Measurements from ENCODE around the gene GKN1.
"Not testable (repeated sequence)": the region's sequence is repeated elsewhere in the genome, so short reads cannot be mapped to it uniquely, and the experiment has no call there.

Gene GKN1, protein sequence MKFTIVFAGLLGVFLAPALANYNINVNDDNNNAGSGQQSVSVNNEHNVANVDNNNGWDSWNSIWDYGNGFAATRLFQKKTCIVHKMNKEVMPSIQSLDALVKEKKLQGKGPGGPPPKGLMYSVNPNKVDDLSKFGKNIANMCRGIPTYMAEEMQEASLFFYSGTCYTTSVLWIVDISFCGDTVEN

DNA sequence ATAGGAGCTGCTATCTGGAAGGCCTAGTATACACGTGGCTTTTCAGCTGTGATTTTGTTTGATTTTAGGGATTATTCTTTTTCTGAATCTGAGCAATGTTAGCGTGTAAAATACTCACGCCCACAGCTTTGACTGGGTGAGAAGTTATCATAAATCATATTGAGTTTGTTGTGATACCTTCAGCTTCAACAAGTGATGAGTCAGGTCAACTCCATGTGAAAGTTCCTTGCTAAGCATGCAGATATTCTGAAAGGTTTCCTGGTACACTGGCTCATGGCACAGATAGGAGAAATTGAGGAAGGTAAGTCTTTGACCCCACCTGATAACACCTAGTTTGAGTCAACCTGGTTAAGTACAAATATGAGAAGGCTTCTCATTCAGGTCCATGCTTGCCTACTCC lies at the start of gene GKN1:
Gene GKN1 (plus strand): TSS at position 386 of the 400 bp plus-strand sequence. CDS start 42 bp downstream, outside the sequence.
- FAIRE-seq = no peak

DNA sequence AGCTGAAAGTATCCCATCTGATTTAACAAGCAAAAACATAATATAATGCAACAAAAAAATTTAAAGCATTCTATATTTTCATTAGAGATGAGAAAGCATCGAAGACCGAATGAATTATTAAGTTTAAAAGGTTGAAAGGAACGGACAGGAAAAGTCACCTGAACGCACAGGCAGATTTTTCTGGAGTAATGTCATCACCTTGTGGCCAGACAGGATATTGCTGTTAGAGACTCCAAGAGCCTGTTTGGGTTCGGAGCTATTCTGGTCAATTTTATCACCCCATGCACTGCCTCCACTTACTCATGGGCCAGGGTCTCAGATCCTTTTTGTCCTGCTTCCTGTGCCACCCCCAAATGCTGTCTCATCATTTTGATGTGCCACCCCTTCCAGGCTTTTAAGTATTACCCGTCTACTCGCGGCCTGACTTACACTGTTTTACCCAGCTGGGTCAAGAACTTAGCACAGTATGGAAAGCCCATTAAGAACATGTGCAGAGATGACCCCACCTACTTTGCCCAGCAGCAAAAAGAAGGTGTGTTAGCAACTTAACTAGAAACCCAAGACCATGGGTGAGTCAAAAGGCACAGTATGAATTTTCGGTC lies 49.0 kb upstream of the GKN1 start:
- FAIRE-seq = no peak

DNA sequence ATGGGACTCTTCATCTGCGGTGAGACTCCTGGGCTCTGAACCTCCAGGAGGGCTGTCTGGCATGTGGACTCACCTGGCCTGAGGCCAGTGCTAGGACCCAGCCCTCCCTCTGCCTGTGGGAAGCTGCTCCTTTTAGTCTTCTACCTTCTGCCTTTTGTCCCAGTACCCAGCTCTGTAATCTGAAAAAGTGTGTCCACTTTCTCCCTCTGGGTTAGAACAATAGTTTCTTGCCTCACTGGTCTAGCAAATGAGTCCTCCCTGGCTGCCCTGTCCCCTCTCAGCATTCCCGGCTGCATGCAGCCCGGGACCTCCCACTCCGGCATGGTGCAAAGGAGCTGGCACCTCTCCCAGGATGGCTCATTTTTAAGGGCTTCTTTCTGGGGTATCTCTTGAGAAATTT lies 47.6 kb upstream of the GKN1 start:
- FAIRE-seq = no peak

DNA sequence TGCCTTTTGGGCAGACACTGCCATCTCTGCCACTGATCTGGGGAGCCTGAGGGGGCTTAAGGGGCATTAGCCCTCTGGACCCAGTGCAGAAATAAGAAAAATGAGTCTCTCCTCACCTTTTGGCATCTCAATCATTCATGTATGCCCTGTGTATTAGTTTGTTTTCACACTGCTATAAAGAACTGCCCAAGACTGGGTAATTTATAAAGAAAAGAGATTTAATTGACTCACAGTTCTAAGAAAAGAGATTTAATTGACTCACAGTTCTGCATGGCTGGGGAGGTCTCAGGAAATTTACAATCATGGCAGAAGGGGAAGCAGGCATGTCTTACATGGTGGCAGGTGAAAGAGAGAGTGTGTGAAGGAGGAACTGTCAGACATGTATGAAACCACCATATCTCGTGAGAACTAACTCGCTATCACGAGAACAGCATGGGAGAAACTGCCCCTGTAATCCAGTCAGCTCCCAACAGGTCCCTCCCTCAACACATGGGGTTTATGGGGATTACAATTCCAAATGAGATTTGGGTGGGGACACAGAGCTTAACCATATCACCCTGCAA lies 43.2 kb upstream of the GKN1 start:
- FAIRE-seq = no peak

DNA sequence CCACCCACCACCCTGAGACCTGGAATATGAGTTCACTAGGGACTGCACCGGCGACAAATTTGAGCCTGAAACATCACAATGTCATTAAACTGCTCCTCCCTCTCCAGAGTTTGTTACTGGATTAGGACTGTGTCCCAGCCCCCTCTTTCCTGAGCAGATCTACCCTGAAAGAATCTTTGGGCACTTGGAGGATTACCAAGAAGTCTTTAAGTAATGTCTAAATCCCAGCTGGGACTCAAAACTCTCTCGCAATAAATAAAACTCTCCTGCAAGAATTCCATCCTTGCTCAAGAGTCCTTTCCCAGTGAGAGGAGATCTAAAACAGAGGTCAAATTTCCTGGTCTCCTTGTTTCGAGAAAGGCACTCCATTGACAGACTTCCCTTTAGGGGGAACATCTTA lies 42.6 kb upstream of the GKN1 start:
- FAIRE-seq = no peak

DNA sequence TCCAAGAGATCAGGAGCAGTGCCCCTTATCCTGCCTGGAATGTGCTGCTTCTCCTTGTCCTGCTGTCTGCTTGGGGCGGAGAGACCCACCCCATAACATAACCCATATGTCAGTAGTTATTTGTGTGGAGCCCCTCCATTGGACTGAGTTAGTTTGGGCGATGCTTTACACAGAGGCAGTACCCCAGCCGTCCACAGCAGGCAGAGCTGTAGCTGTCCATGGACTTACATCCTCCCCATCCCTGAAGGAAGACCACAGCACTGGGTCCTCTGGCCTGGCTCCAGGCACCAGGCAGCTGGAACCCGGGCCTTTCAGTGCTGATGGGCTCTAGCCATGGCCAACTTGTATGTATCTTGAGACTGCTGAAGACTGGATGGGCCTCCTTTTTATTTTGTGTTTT lies 42.0 kb upstream of the GKN1 start:
- no peak for FAIRE-seq

DNA sequence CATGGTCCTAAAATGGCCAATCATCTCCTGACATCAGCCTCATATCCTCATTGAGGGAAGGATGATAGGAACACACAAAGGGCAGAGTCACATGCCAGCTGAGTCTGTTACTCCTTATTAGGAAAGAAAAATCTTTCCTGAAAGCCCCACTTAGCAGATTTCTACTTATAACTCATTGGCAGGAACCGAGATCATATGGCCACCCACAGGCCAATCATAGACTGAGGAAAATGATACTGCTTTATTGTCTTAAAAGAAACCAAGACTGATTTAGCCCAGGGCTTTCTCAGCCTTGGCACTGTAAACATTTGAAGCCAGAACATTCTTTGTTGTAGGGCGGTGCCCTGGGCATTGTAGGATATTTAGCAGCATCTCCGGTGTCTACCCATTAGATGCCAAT lies 40.4 kb upstream of the GKN1 start:
- FAIRE-seq = no peak

DNA sequence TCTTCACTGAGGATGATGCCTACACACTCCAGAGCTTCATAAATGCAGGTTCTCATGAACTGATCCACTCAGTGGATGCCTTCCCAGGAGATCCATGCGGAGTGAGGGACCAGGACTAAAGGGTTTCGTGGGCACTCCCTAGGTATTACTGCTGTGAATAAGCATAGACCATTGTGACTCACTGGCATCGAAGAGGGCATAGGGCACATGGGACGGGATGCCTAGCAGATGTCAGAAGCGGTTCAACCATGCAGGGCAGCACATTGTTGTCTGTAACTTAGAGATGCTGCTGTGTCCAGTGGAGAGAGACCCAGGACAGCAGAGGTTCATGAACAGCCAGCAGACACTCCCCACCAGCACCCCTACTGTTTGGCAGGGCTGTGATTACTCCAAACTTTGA lies 39.0 kb upstream of the GKN1 start:
- FAIRE-seq = no peak

DNA sequence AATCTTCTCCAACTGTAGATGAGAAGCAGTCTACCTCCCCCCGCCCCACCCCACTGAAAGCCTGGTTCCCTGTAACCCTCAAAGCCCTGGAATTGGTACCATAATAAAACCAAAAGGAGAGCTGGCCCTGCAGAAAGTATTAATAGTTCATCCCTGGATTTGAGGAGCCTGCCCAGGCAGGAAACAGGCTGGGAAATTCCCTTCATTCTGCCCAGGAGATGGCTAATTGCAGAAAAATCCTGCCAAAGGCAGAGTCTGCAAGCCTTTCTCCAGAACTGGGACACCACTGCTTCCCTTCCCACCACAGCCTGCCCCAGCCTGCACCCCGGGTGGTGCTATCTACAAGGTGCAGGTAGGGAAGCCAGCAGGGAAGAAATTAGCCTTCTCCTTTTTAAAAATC lies 38.0 kb upstream of the GKN1 start:
- no peak for FAIRE-seq

DNA sequence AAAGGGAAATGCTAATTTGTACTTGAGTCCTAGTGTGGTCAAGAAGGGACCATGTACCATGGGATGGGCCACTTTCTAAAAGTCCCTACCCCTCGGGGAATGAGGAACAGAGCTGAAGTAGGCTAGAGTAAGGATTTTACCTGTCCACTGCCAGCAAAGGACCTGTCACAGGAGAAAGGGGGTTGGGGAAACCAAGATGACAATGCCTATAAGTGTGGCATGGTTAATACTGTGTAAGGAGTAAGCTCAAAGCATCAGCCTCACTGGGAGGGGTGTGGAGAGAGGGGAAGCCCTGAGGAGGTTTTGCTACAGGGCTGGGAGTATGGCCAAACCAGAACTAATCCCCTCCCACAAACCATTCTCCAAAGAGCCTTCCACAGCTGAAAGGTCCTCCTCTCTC lies 37.5 kb upstream of the GKN1 start:
- FAIRE-seq = no peak

DNA sequence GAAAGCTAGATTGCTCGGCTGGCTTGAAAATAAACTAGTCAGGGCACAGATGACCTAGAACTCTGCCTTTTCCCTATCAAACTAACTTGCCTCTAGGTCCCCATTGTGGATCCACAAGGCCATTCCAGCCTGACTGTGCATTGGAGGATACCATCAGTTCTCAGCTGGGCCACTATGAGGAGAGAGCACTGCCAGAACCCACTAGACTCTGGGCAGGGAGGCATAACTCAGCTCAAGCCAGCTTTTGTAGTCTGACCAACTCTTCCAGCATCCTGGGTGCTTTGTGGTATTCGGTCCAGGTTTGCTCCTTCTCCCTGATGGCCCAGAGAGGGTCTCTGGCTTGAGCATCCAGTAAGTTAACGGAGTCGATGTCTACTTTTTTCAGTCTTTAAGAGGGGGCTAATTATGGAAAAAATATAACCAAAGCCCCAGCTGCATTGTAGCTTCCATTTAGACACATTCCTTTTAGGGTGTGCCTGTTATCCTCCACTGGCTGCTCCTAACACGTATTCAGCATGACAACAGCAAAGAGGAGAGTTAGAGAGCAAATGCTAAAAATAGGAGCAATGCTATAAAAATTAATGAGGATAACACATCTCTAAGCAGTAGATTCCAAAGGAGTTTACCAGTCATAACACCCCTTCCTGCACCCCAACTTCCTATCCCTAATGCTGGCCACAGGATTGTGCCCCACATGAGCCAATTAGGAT lies 36.9 kb upstream of the GKN1 start:
- FAIRE-seq = no peak

DNA sequence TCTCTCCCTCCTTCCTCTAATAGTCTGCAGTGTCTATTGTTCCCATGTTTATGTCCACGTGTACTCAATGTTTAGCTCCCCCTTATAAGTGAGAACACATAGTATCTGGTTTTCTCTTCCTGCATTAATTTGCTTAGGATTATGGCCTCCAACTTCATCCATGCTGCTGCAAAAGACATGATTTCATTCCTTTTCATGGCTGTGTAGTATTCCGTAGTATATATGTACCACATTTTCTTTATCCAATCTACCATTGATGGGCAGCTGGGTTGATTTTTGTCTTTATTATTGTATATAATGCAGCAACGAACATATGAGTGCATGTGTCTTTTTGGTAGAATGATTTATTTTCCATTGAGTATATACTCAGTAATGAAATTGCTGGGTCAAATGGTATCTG lies 35.5 kb upstream of the GKN1 start:
- FAIRE-seq = no peak

DNA sequence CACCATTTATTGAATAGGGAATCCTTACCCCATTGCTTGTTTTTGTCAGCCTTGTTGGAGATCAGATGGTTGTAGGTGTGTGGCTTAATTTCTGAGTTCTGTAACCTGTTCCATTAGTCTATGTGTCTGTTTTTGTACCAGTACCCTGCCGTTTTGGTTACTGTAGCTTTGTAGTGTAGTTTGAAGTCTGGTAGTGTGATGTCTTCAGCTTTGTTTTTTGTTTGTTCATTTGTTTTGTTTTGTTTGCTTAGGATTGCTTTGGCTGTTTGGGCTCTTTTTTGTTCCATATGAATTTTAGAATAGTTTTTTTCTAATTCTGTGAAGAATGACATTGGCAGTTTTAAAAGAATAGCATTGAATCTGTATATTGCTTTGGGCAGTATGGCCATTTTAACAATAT lies 34.5 kb upstream of the GKN1 start:
- FAIRE-seq = no peak

DNA sequence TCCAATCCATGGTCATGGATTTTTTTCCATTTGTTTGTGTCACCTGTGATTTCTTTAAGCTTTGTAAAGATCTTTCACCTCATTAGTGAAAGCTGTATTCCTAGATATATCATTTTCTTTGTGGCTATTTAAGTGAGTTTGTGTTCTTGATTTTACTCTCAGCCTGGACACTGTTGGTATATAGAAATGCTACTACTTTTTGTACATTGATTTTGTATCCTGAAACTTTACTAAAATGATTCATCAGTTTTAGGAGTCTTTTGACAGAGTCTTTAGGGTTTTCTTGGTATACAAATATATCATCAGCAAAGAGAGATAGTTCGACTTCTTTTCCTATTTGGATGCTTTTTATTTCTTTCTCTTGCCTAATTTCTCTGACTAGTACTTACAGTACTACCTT lies 34.1 kb upstream of the GKN1 start:
- FAIRE-seq = no peak

DNA sequence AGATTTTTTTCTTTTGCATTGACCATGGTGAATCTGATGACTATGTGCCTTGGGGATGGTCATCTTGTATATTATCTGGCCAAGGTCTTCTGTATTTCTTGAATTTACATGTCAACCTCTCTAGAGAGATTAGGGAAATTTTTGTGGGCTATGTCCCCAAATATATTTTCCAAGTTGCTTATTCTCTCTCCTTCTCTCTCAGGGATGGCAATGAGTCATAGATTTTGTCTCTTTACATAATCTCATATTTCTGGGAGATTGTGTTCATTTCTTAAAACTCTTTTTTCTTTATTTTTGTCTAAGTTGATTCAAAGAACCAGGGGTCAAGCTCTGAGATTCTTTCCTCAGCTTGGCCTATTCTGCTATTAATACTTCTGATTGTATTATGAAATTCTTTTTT lies 31.6 kb upstream of the GKN1 start:
- no peak for FAIRE-seq

DNA sequence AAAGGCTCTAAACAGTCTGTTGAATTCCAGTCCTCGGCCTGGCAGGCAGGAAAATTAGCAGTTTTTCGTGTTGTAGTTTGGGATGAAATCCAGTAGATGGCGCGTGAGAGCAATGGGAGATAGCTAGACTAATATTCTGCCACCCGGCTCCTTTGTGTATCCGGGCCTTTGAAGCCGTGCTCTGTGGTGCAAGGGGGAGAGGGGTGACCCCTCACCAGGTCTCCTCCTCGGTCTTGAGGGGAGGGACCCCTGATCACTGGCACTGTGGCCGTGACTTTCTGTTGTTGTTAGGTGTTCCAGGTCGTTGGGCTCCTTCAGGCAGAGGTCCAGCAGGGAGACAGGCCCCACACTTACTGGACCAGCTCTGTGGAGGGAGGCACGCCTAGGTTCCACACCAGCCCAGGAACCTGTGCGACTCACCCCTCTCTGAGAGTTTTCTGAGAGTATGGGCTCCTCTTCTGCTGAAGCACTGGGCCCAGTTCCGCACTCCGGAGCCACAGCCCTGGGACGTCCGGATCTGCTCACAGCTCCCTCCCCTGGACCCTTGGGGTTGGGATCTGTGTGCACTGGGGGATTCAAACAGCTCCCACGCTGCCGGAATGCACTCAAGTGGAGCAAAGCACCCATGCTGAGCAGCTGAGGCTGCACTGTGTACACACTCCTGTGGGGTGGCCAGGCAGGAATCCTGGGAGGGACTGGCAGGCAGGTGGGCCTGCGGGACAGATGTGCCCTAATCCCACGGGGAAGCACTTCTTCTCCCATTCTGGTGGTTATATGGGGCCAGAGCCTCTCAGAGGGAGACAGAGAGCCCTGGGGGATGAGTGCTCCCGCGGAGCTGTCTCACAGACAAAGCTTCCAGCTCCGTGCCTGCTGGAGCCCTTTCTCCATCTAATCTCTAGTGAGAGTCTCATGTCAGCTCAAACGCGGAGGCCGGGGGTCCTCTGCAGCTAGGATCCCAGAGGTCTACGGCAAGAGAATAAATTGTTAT lies 30.6 kb upstream of the GKN1 start:
- FAIRE-seq = no peak

DNA sequence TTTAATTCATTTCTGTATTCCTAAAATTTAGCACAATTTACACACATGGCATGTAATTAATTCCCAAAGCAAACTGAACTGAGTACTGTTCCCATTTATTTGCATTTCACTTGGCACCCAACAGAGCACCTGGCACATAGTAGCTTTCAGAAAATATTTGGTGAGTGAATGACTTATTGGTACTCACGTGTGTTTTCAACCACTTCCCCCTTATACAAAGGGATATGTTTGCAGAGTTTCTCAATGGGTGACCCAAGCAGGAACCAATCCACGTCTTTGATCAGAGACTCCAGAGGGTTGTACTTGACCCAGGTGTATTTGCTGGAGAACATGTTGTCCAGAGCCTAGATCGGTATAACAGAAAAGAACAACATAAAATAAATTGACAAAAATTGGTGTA lies 28.3 kb upstream of the GKN1 start:
- FAIRE-seq = no peak

DNA sequence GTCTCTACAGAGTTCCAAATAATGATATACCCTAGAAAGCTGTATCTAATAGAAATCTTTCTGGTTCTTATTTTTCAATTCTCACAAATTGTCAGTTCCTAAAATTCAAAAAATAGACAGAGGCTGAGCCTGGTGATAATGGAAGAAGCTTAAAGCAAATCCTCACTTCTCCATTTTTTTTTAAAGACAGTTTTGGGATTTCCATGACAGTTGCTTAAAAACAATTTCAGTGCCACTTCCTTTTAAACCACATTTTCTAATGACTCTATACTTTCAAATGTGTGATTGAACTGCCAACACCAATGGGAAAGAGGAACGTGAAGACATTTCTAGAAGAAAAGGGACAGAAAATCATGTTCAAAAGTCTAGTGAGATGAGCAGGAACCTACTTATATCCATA lies 25.7 kb upstream of the GKN1 start:
- no peak for FAIRE-seq

DNA sequence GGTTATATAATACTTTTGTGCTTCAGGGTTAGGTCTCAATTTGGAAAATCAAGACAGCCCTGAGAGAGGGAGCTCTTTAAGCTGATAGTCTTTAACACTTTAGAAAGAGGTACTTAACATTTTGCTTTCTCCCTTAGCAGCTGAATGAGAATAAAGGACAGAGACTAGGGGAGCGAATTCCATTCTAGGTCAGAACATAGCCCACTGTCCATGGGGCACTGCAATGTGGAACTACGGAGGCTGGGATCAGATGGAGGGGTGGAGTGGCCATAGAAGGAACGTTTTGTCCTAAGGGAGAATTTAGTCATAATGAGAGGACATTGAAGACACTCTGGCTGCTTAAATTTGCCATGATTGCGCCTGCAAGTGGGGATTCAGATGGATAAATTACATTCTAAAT lies 22.5 kb upstream of the GKN1 start:
- FAIRE-seq = no peak

DNA sequence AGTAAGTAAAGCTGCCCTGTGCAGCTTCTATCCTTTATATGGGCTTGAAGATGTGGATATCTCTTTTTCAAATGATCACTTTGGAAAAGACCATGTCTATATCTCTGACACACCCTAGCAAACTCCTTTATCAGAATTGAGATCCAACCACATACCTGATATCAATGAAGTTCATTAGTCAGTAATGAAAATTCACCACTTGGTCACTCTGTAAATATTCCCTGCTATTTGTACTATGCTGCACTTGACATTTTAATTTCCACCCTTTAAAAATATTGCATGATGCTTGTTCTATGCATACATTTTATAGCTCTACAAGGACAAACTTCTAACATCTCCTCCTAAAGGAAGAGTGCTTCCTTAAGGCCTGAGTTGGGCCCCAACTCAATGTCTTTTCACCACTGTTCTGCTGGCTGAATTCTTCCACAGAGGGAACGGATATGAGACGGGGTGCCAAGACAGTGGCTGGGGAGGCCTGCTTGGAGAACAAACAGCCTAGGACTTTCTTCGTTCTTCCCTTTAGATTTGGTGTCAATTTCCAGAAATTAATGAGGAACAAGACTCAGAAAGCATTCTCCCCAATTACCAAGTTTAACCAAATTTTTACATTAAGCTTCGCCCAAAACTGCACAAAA lies 21.4 kb upstream of the GKN1 start, which contains the start of gene GKN2:
Gene GKN2 (minus strand): TSS at position 7 of the 635 bp plus-strand sequence. CDS start 32 bp downstream, outside the sequence.
- FAIRE-seq = no peak

DNA sequence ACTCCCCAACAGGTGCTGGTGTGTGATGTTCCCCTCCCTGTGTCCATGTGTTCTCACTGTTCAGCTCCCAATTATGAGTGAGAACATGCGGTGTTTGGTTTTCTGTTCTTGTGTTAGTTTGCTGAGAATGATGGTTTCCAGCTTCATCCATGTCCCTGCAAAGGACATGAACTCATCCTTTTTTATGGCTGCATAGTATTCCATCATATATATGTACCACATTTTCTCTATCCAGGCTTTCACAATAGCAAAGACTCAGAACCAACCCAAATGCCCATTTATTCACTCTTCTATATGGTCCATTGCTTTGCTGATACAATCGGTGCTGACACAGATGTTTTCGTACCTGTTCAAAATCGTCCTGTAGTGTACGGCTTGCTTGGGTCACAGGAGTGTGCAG lies 19.0 kb upstream of the GKN1 start:
- FAIRE-seq = not testable (repeated sequence)

DNA sequence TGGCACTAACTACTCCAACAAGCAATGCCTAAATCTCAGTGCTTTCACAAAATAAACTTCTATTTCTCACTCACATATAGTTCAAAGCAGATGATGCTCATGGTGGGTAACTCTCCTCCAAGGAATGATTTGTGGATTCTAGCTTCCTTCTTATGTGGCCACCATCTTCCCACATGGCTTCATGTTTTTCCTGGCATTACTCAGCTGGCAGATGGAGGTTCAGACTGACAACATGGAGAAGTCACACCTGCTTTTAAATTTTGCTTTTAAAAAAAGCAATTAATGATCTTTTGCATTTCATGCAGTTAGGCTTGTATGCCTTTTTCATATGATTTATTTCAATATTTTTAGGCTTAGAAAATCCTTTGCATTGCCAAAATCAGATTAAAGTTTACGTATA lies 15.4 kb upstream of the GKN1 start:
- FAIRE-seq = no peak

Data from G401.6 (cell line).